HEK293 (cell line): ENCODE measurements around the gene RNF166.

Experiments
- CTCF ChIA-PET: fragments of 350-600 bp; formaldehyde crosslinking; extraction: SDS; loops from one replicate; lab custom pipeline; 2021; ENCODE audit warnings: antibody characterized with exemption; lab: Yijun Ruan, JAX
- POLR2A ChIA-PET: fragments of 300-600 bp; formaldehyde crosslinking; extraction: SDS; loops from one replicate; lab custom pipeline; 2020; ENCODE audit warnings: antibody characterized with exemption, inconsistent platforms; lab: Yijun Ruan, JAX
- H3K27ac ChIP-seq: fragments of 200-500 bp; sonication (Bioruptor generic); 2 replicates; pipeline ENCODE4 v1.5.1; 2014; ENCODE audit warnings: low read depth, low read length, control low read depth, inconsistent platforms; ENCODE audit errors: extremely low read depth
- H3K36me3 ChIP-seq, 2 experiments: fragments of 200-500 bp in 1 of 2; sonication (Bioruptor generic) in 1 of 2; 1 replicate in 1 of 2; 2 replicates in 1 of 2; pipeline ENCODE4 v1.5.1; 2014 to 2017; ENCODE audit warnings: inconsistent platforms in 2 of 2, low read length in 2 of 2; ENCODE audit not compliant: control insufficient read depth in 2 of 2, insufficient read depth in 1 of 2
- H3K4me1 ChIP-seq: fragments of 200-500 bp; sonication (Bioruptor generic); 2 replicates; pipeline ENCODE4 v1.5.1; 2014; ENCODE audit warnings: mild to moderate bottlenecking, low read length, inconsistent platforms; ENCODE audit not compliant: control insufficient read depth, insufficient read depth
- H3K4me3 ChIP-seq: 2 replicates; pipeline ENCODE4 v1.5.1; 2011; ENCODE audit warnings: low read depth, mild to moderate bottlenecking, control low read depth, low read length, moderate library complexity
- H3K9me3 ChIP-seq: fragments of 200-500 bp; sonication (Bioruptor generic); 2 replicates; pipeline ENCODE4 v1.5.1; 2014; ENCODE audit warnings: low read depth, low read length, inconsistent platforms; ENCODE audit not compliant: control insufficient read depth, insufficient read depth
- CTCF ChIP-seq: fragments of 450-650 bp; formaldehyde crosslinking; IDR thresholded peaks from 2 replicates; pipeline ENCODE4 v1.5.1; 2016; ENCODE audit warnings: missing biosample characterization, missing genetic modification characterization
- GLIS2 ChIP-seq: fragments of 450-650 bp; formaldehyde crosslinking; IDR thresholded peaks from 2 replicates; pipeline ENCODE4 v1.5.1; 2016; ENCODE audit warnings: missing biosample characterization, missing genetic modification characterization
- KLF9 ChIP-seq: fragments of 450-650 bp; formaldehyde crosslinking; IDR thresholded peaks from 2 replicates; pipeline ENCODE4 v1.5.1; 2016; ENCODE audit warnings: missing biosample characterization, missing genetic modification characterization, low read depth
- MEIS1 ChIP-seq: sonication (generic); formaldehyde crosslinking; IDR thresholded peaks from 2 replicates; pipeline ENCODE4 v1.8.1; 2022; ENCODE audit warnings: missing genetic modification reagents, mild to moderate bottlenecking, borderline replicate concordance
- PATZ1 ChIP-seq: fragments of 450-650 bp; formaldehyde crosslinking; IDR thresholded peaks from 2 replicates; pipeline ENCODE4 v1.5.1; 2016; ENCODE audit warnings: missing biosample characterization, missing genetic modification characterization
- PRDM2 ChIP-seq: fragments of 450-650 bp; formaldehyde crosslinking; IDR thresholded peaks from 2 replicates; pipeline ENCODE4 v1.5.1; 2016; ENCODE audit warnings: missing biosample characterization, missing genetic modification characterization, borderline replicate concordance
- SCRT1 ChIP-seq: fragments of 450-650 bp; formaldehyde crosslinking; IDR thresholded peaks from 2 replicates; pipeline ENCODE4 v1.5.1; 2016; ENCODE audit warnings: missing biosample characterization, missing genetic modification characterization, borderline replicate concordance
- YY1 ChIP-seq: fragments of 450-650 bp; formaldehyde crosslinking; IDR thresholded peaks from 2 replicates; pipeline ENCODE4 v1.5.1; 2018; ENCODE audit warnings: missing biosample characterization, missing genetic modification characterization
- ZBTB48 ChIP-seq: fragments of 450-650 bp; formaldehyde crosslinking; IDR thresholded peaks from 2 replicates; pipeline ENCODE4 v1.5.1; 2016; ENCODE audit warnings: missing biosample characterization, missing genetic modification characterization
- ZBTB8A ChIP-seq: fragments of 450-650 bp; formaldehyde crosslinking; IDR thresholded peaks from 2 replicates; pipeline ENCODE4 v1.5.1; 2016; ENCODE audit warnings: missing biosample characterization, missing genetic modification characterization
- ZFP41 ChIP-seq: fragments of 450-650 bp; formaldehyde crosslinking; IDR thresholded peaks from 2 replicates; pipeline ENCODE4 v1.5.1; 2016; ENCODE audit warnings: missing biosample characterization, missing genetic modification characterization, borderline replicate concordance
- ZNF157 ChIP-seq: fragments of 450-650 bp; formaldehyde crosslinking; IDR thresholded peaks from 2 replicates; pipeline ENCODE4 v1.5.1; 2016; ENCODE audit warnings: missing biosample characterization, missing genetic modification characterization
- ZNF335 ChIP-seq: fragments of 450-650 bp; formaldehyde crosslinking; conservative IDR thresholded peaks from 2 replicates; pipeline ENCODE4 v1.5.1; 2016; ENCODE audit warnings: missing biosample characterization, missing genetic modification characterization
- ZNF341 ChIP-seq: fragments of 450-650 bp; formaldehyde crosslinking; IDR thresholded peaks from 2 replicates; pipeline ENCODE4; 2016; ENCODE audit warnings: low read depth, missing biosample characterization, missing genetic modification characterization
- ZNF404 ChIP-seq: fragments of 450-650 bp; formaldehyde crosslinking; IDR thresholded peaks from 2 replicates; pipeline ENCODE4 v1.5.1; 2017; ENCODE audit warnings: missing biosample characterization, missing genetic modification characterization
- ZNF529 ChIP-seq: fragments of 450-650 bp; formaldehyde crosslinking; IDR thresholded peaks from 2 replicates; pipeline ENCODE4 v1.5.1; 2017; ENCODE audit warnings: missing genetic modification characterization, missing biosample characterization; ENCODE audit not compliant: insufficient replicate concordance
- ZNF777 ChIP-seq: fragments of 450-650 bp; formaldehyde crosslinking; IDR thresholded peaks from 2 replicates; pipeline ENCODE4 v1.5.1; 2017; ENCODE audit warnings: missing biosample characterization, missing genetic modification characterization, borderline replicate concordance
- ZXDB ChIP-seq: fragments of 450-650 bp; formaldehyde crosslinking; IDR thresholded peaks from 2 replicates; pipeline ENCODE4 v1.5.1; 2016; ENCODE audit warnings: missing biosample characterization, missing genetic modification characterization
- TF ChIP-seq, protein P1 (sequence below): fragments of 450-650 bp; formaldehyde crosslinking; IDR thresholded peaks from 2 replicates; pipeline ENCODE4; 2016; ENCODE audit warnings: missing biosample characterization, missing genetic modification characterization

Gene RNF166

DNA sequence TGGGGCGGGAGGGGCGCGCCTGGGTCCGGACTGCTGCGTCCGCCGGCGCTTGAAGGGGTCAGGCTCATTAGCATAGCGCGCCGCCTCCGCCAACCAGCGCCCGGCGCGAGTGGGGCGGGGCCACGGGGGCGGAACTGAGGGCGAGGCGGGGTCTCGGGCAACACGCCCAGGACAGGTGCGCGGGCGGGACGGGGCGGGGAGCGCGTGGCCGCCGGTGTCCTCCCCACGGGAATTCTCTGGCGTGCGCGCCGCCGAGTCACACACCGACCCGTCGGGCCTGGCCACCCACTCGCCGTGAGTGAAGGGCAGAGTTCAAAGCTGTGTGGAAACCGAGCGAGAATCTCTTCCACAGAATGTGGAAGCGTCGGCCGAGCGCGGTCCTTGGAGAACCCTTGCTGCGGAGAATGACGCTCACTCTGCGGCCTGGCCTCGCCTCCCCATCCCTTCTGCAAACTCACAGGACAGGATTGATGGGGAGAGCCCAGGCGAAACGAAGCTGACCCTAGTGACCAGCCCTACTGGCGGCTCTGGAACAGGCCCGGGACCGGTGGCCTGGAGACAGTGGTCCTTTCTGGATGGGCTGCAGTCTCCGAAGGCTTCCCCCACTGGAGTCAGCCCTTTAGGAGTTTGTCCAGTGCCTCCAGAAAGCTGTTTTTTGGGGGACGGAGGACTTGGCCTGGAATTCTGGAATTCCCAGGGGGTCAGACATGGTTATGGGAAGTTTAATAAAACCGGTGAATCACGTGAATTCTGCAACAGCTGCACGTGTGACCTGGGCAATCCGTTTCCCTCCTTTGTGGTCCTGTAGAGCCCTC is 19.6 kb downstream of the RNF166 start, which contains the start of gene SNAI3 (continued):
- no peak for TF ChIP-seq PRDM2
- TF ChIP-seq ZNF341: no peak
- no peak; the same call in 1 of the 2 replicates for TF ChIP-seq PATZ1 (tag by site-specific recombination)
- peak; percentile 55; the same call in 1 of the 2 replicates for TF ChIP-seq ZNF777 (tag by site-specific recombination)

- Histone ChIP-seq H3K27ac (no peak overlapping the region), H3K4me1 (peaks cover 9% of the 10 kb centered on the region; the same call in 1 of the 2 replicates), H3K9me3 (no peaks in the 10 kb centered on the region), H3K4me3 (peak overlapping the region; percentile 43), H3K36me3 (no peaks in the 10 kb centered on the region)
- ChIA-PET POLR2A (no interaction called here), CTCF (interaction anchor here (1.2 to 1.5 kb wide), 2 partner anchors 13 to 14 kb away, joined by 3 read pairs; no protein-coding TSS in a partner anchor)
- TF ChIP-seq SCRT1 (tag by site-specific recombination) (no peak), ZNF404 (tag by site-specific recombination) (no peak), ZNF335 (tag by site-specific recombination) (peak; percentile 67), ZFP41 (tag by site-specific recombination) (no peak), ZNF157 (no peak), ZXDB (tag by site-specific recombination) (no peak; the same call in 1 of the 2 replicates), ZNF529 (no peak), YY1 (tag by site-specific recombination) (no peak), MEIS1 (CRISPR knock-in tag) (no peak), ZBTB8A (tag by site-specific recombination) (peak; percentile 78), KLF9 (tag by site-specific recombination) (no peak), ZNF341 (no peak), GLIS2 (tag by site-specific recombination) (peak; percentile 50; the same call in 1 of the 2 replicates), CTCF (tag by site-specific recombination) (no peak), ZBTB48 (tag by site-specific recombination) (no peak)
- TF ChIP-seq, protein P1, sequence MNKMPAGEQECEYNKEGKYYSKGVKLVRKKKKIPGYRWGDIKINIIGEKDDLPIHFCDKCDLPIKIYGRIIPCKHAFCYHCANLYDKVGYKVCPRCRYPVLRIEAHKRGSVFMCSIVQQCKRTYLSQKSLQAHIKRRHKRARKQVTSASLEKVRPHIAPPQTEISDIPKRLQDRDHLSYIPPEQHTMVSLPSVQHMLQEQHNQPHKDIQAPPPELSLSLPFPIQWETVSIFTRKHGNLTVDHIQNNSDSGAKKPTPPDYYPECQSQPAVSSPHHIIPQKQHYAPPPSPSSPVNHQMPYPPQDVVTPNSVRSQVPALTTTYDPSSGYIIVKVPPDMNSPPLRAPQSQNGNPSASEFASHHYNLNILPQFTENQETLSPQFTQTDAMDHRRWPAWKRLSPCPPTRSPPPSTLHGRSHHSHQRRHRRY (tag by site-specific recombination): no peak
Measured at GRCh38 chr16:88686062-88686438, 20.2 kb downstream of the RNF166 start.
